Suprapubic skin (tissue), 4 donors: Measurements from ENCODE around the gene COA8. TPM values are rescaled to one million over a fixed set of nuclear protein-coding genes. Genes with fewer than 3 reads are reported as not detected.

Experiments used
- DNase-seq, 2 donors: peaks; one replicate each; pipeline ENCODE4 v3.0.0-alpha.2; 2019; ENCODE audit warnings: low spot score in 2 of 2
- H3K27ac ChIP-seq: fragments of 200-600 bp; sonication (generic); one replicate; pipeline ENCODE4 v1.5.1; 2019
- H3K27me3 ChIP-seq: fragments of 200-600 bp; sonication (generic); one replicate; pipeline ENCODE4 v1.5.1; 2019
- H3K36me3 ChIP-seq: fragments of 200-600 bp; sonication (generic); one replicate; pipeline ENCODE4 v1.5.1; 2019
- H3K4me1 ChIP-seq: fragments of 200-600 bp; sonication (generic); one replicate; pipeline ENCODE4 v1.5.1; 2019
- H3K4me3 ChIP-seq: fragments of 200-600 bp; sonication (generic); one replicate; pipeline ENCODE4 v1.5.1; 2019; ENCODE audit warnings: mild to moderate bottlenecking
- H3K9me3 ChIP-seq: fragments of 200-600 bp; sonication (generic); one replicate; pipeline ENCODE4 v1.5.1; 2019
- EP300 ChIP-seq: sonication (generic); formaldehyde crosslinking; IDR thresholded peaks from one replicate; pipeline ENCODE4 v1.6.1; 2017; ENCODE audit warnings: antibody characterized with exemption
- POLR2A ChIP-seq, 2 donors: fragments of 450-650 bp; IDR thresholded peaks; one replicate each; pipeline ENCODE4 v1.6.1; 2017; ENCODE audit warnings: antibody characterized with exemption in 2 of 2, mild to moderate bottlenecking in 2 of 2, moderate library complexity in 2 of 2
- POLR2AphosphoS5 ChIP-seq, 3 donors: sonication (generic); formaldehyde crosslinking; IDR thresholded peaks; one replicate each; pipeline ENCODE4 v1.6.1; 2017; ENCODE audit warnings: antibody characterized with exemption in 3 of 3
- WGBS: methylation state at CpG from one replicate; pipeline ENCODE4 v1.1.5; 2018; 5-methylcytosine and 5-hydroxymethylcytosine counted together
- total RNA-seq, 4 donors: library from RNA; depleted of rRNA; stranded (reverse); fragments of >200 nt; gene quantifications; one replicate each; pipeline ENCODE4 v1.1.0, GENCODE V29; 2016
- TF ChIP-seq, protein P1 (sequence below), 2 donors: fragments of 200-600 bp in 1 of 2; fragments of 450-650 bp in 1 of 2; sonication (generic) in 1 of 2; IDR thresholded peaks; one replicate each; pipeline ENCODE4 v1.5.1; 2016 to 2019; ENCODE audit warnings: antibody characterized with exemption in 2 of 2, mild to moderate bottlenecking in 1 of 2, moderate library complexity in 1 of 2

COA8 gene
- total RNA-seq, 4 donors from 2014 or later = 17.1 to 30.3 (median 21.9) TPM

DNA sequence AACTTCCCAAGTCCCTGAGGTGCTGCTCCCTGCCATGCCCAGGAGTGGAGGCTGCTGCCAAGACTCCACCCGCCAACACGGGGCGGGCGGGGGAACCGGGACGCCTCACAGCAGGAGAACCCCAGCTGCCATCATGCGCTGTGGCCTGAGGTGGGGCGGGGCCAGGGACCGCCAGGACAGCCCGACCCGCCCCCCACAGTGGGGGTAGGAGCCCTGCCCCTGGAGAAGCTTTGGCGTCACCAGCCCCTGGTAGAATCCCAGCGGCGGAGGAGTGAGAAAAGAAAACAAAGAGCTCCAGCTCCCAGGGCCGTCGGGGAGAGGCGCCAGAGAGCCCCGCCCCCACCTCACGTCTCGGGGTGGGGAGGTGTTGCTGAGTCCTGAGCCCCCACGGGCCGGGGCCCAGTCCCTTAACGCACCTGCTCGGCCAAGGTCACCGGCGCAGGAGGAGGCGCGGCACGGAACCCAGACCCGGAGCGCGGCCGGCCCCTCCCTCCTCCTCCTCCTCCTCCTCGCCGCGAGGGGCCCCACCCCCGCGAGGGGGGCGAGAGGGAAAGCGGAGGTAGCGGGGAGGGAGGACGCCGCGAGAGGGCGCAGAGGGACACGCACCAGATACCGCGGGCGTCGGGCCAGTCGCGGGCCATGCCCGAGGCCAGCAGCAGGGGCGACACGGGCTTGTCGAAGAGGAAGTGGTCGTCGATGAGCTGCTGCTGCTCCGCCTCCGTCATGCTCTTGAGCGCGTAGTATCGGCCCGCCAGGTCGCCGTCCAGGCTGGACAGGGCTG, 41.9 kb upstream of the COA8 start:
- Histone ChIP-seq H3K4me1 (peaks cover 74% of the 10 kb centered on the region), H3K4me3 (peak overlapping the region; percentile 65), H3K36me3 (no peaks in the 10 kb centered on the region), H3K27ac (peak overlapping the region; percentile 86), H3K27me3 (peaks cover 6% of the 10 kb centered on the region), H3K9me3 (no peaks in the 10 kb centered on the region)
- TF ChIP-seq, protein P1, sequence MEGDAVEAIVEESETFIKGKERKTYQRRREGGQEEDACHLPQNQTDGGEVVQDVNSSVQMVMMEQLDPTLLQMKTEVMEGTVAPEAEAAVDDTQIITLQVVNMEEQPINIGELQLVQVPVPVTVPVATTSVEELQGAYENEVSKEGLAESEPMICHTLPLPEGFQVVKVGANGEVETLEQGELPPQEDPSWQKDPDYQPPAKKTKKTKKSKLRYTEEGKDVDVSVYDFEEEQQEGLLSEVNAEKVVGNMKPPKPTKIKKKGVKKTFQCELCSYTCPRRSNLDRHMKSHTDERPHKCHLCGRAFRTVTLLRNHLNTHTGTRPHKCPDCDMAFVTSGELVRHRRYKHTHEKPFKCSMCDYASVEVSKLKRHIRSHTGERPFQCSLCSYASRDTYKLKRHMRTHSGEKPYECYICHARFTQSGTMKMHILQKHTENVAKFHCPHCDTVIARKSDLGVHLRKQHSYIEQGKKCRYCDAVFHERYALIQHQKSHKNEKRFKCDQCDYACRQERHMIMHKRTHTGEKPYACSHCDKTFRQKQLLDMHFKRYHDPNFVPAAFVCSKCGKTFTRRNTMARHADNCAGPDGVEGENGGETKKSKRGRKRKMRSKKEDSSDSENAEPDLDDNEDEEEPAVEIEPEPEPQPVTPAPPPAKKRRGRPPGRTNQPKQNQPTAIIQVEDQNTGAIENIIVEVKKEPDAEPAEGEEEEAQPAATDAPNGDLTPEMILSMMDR (IDR thresholded peaks at IDR 0.05) = peak; percentile 11 to 63
- peak in 1 of 3 donors; percentile 23 for TF ChIP-seq POLR2AphosphoS5 (IDR thresholded peaks at IDR 0.05)
- no peak for TF ChIP-seq EP300
- DNase-seq = peak; percentile 84 to 90
- 1% methylated on average over 12 of the region's 66 CpGs for WGBS

DNA sequence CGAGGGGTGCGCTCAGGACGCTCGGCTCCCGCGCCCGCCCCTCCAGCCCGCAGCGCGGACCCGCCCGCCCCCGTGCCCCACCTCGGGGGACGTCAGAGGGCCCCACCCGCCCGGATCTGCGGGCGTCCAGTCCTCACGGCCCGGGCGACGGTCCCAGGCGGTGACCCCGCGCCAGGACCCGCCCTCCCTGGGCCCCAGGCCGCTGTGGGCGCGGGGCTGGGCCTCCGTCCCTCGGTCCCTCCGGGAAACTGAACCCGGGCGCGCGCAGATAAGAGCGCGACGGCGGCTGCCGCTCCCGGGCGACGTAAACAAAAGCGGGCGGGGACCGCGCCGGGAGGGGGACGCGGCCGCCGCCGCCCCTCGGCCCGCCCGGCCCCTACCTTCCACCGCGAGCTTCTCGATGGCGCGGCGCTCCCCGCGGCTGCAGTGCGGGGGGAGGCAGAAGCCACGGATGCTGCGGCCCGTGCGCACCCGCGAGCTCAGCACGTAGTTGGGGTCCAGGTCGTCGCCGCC, 41.3 kb upstream of the COA8 start:
- Histone ChIP-seq H3K27me3 (peaks cover 6% of the 10 kb centered on the region), H3K27ac (peak overlapping the region; percentile 86), H3K4me1 (peaks cover 72% of the 10 kb centered on the region), H3K9me3 (no peaks in the 10 kb centered on the region), H3K36me3 (no peaks in the 10 kb centered on the region), H3K4me3 (peak overlapping the region; percentile 65)
- no CpG with 5 or more reads among the region's 77 CpGs for WGBS
- TF ChIP-seq, protein P1 (IDR thresholded peaks at IDR 0.05) = no peak
- TF ChIP-seq POLR2A (IDR thresholded peaks at IDR 0.05) (no peak), EP300 (no peak), POLR2AphosphoS5 (IDR thresholded peaks at IDR 0.05) (no peak)
- peak in 1 of 2 donors; percentile 64 for DNase-seq

DNA sequence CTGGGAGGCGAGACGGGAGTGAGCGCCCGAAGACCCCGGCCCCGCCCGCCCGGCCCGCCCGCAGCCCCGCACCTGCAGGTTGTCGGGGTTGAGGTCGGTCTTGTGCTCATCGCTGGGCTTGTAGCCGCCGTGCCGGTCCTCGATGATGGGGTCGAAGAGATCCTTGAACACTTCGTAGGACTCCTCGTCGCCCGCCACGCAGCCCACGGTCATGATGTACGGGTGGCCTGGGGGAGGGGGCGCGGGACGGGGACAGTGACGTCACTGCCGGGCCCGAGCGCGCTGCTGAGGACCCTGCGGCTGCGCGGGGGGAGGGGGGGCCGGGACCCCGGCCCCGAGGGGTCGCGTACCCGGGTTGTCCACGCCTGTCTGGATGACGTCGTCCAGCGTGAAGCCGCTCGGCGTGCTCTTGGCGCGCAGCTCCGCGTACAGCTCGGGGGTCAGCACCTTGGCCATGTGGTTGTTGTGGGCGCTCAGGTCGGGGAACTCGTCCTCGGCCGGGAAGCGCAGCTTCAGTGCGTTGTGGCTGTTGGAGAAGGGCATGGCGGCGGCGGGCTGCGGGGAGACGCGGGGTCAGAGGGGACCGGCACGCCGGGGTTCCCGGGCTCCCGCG, 40.7 kb upstream of the COA8 start:
- peak overlapping the region; percentile 65 for H3K4me3 ChIP-seq
- peak overlapping the region; percentile 86 for H3K27ac ChIP-seq
- no peaks in the 10 kb centered on the region for H3K9me3 ChIP-seq
- H3K36me3 ChIP-seq = no peaks in the 10 kb centered on the region
- peak in 1 of 2 donors; percentile 76 for DNase-seq
- under 1% methylated on average over 23 of the region's 74 CpGs for WGBS
- peaks cover 6% of the 10 kb centered on the region for H3K27me3 ChIP-seq
- peaks cover 73% of the 10 kb centered on the region for H3K4me1 ChIP-seq
- TF ChIP-seq POLR2AphosphoS5 (IDR thresholded peaks at IDR 0.05) (no peak), EP300 (no peak), POLR2A (IDR thresholded peaks at IDR 0.05) (no peak)
- TF ChIP-seq, protein P1 (IDR thresholded peaks at IDR 0.05) = no peak

DNA sequence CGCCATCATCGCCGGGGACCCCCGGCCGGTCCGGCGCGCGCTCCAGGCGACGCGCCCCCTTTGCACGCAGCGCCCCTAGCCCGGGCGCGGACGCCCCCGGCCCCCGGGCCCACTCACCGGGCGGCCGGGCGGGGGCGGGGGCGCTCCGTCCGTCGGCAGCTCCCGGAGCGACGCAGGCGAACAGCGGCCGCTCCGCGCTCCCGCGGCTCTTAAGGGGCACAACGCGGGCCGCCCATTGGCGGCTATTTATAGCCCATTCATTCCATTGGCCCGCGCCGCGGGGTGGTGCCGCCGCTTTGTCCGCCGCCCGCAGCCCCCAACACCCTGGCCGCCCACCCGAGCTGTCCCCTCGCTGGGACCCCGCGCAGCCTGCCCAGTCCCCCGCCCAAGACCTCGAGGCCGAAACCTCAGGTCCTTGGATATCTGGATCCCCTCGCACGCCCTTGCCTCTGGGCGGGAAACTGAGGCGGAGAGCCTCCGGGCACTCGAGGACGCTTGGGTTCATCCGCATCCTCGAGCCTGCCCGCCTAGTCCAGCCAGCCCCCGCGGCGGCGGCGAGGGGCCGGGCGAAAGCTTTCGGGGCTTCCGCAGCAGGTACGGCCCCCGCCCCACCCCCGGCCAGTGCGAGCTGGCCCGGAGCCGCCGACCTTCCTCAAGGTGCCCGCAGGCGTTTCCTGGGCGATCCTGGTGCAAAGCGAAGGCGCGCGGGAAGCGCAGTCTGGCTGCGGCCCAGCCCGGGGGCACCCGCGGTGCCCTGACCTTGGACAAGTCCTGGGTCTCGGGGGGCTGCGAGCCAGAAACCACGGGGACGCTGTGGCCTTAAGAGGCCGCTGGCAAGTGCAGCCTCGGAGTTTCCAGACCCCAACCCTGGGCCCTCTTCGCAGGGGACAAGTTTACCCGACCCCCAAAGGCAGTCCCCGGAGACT, 39.8 kb upstream of the COA8 start, which contains the start of gene CKB:
Gene CKB (minus strand): TSS at position 182 of the 926 bp plus-strand sequence. CDS start 337 bp downstream, outside the sequence.
- no peak for TF ChIP-seq EP300
- no peak for TF ChIP-seq POLR2AphosphoS5 (IDR thresholded peaks at IDR 0.05)
- TF ChIP-seq, protein P1 (IDR thresholded peaks at IDR 0.05) = no peak
- TF ChIP-seq POLR2A (IDR thresholded peaks at IDR 0.05) = peak; percentile 44 to 58
- DNase-seq = peak in 1 of 2 donors; percentile 81
- H3K4me1 ChIP-seq = peaks cover 73% of the 10 kb centered on the region
- no peaks in the 10 kb centered on the region for H3K36me3 ChIP-seq
- WGBS = 18% methylated on average over 5 of the region's 107 CpGs
- H3K9me3 ChIP-seq = no peaks in the 10 kb centered on the region
- peaks cover 6% of the 10 kb centered on the region for H3K27me3 ChIP-seq
- H3K27ac ChIP-seq = peak within 1 kb of the TSS; percentile 86
- peak within 1 kb of the TSS; percentile 65 for H3K4me3 ChIP-seq
